Pons (tissue), 1 donor: Measurements from ENCODE around the gene AMZ2.
A peak's percentile ranks its signal among the peaks of the same experiment; 100 is the strongest.
"Not testable (repeated sequence)": the region's sequence is repeated elsewhere in the genome, so short reads cannot be mapped to it uniquely, and the experiment has no call there.

ENCODE experiments used
- DNase-seq: peaks from one replicate; pipeline ENCODE4 v3.0.0-alpha.2; 2016; ENCODE audit warnings: low spot score

The AMZ2 gene

DNA sequence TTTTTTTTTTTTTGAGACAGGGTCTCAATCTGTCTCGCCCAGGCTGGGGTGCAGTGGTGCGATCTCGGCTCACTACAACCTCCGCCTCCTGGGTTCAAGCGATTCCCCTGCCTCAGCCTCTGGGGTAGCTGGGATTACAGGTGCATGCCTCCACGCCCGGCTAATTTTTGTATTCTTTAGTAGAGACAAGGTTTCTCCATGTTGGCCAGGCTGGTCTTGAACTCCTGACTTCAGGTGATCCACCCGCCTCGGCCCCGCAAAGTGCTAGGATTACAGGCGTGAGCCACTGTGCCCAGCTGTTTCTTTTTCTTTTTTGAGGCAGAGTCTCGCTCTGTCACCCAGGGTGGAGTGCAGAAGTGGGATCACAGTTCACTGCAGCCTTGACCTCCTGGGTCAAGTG, 27.1 kb upstream of the AMZ2 start:
- DNase-seq: not testable (repeated sequence)

DNA sequence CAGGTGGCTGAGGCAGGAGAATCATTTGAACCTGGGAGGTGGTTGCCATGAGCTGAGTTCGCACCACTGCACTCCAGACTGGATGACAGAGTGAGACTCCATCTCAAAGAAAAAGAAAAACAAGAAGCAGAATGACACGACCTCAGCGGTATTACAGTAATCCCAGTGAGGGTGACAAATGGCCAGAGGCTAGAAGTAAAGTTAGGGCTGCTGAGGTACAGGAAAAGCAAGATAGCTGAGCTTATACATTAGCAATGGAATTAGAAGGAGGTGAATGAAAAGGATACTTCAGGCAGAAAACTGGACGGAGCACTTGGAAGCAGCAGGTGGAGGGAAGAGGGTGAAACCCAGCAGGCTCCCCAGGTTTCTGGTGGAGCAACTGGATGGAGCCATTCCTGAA, 26.1 kb upstream of the AMZ2 start:
- no peak for DNase-seq

DNA sequence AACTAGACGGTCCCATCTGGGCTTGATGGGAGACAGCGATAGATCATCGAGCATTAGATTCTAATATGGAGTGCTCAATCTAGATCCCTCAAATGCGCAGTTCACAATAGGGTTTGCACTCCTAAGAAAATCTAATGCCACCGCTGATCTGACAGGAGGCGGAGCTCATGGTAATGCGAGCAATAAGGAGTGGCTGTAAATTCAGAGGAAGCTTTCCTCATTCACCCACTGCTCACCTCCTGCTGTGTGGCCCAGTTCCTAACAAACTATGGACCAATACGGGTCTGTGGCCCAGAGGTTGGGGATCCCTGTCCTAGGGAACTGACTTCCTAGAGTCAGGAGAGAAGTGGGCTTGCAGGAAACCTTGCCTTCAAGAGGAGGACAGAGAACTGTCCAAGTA, 25.2 kb upstream of the AMZ2 start:
- no peak for DNase-seq

DNA sequence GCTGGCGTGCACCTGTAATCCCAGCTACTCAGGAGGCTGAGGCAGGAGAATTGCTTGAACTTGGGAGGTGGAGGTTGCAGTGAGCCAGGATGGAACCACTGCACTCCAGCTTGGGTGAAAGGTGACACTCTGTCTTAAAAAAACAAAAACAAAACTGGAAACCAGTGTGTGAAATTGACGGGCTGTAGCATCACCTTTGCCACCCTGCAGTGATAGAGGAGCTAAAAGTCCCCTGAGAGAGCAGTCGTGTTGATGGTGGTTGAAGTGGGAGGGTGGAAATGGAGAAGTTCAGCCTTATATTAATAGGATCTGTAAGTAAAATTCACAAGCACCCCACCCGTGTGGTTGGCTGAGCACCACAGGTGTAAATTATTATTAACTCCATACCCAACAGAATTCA, 22.8 kb upstream of the AMZ2 start:
- DNase-seq: not testable (repeated sequence)

DNA sequence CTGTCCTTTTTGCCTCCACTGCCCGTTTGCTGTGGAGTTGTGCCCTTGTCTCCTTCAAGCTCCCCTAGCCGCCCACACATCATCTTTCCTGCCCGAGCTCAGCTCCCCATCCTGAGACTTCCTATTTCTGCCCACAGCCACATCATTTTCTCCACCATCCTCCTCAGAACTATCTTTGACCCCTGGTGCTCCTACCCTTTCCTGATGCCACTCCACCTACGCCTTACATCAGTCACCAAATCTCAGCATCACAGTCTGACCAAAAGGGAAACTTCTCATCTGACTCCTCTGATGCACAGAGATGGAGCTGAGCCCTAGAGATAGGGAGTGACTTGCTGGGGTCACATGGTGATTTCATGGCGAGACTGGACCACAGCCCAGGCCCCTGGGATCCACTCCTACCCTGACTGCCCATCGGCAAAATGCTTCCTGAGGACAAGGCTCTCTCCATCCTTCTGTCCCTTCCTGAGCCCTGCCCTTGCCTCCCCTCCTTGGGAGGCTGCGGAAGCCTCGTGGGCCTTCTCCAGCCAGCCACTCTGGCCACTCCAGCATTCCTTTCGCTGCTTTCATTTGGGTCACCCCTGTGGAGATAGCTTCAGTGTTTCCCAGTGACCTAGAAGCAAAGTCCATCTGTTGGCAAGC, 19.7 kb upstream of the AMZ2 start:
- not testable (repeated sequence) for DNase-seq

DNA sequence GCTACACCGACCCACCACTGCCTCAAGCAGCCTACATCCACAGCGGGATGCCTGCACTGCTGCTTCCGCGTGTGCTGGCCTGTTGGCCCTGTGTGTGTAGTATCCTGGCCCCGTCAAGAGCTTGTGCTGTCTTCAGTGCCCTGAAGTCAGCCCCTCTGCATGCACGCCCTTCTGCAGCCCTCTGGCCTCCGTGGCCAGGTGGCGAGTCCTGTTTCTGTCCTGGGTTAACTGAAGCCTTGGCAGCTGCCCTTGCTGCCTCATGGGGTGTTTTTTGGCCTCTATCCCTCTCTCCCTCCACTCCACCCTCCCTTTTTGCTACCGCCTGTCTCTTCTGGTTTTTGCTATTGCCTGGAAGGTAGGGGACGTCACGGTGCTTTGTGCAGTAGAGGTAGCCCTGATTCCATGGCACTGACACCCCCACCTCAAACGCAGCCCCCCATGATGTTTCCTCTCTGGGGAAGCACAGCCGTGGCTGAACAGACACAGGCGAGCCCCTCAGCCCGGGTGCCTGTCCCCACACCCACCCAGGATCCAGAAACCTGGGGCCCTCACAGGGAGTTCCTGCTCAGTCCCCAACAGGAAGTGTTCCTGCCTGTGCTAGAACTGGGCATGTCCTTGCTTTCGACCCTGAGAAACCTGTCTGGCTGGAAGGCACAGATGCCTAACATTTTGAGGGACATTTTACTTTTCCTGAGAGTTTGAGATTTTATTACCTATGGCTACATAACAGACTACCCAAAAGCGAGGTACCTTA, 18.8 kb upstream of the AMZ2 start:
- no peak for DNase-seq

DNA sequence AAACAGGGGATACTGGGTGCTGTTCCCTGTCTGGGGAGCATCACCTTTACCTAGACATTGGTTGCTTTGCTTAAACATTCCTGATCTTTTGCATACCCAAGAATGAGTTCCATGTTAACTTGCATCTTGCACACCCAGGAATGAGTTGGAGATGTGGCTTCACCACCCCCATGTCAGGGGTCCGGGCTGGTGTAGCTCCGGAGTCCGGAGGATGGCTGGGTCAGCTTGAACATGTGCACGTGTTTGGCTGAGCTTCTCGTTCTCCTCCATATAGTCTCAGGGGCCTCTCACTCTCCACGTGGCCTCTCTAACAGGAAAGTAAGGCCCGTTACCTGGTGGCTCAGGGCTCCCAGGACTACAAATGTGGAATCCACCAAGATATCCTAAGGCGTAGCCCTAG, 18.2 kb upstream of the AMZ2 start:
- no peak for DNase-seq

DNA sequence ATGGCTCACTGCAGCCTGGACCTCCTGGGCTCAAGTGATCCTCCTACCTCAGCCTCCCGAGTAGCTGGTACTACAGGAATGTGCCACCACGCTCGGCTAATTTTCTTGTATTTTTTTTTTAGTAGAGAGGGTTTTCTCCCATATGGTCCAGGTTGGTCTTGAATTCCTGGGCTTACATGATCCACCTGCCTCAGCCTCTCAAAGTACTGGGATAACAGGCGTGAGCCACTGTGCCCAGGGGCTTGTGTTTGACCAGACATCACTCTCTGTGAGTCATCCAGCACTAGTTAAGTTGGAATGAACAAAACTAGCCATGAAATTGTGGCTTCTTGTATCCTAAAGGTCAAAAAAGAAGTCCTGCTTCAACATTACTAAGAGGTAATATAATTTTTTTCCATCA, 16.7 kb upstream of the AMZ2 start:
- DNase-seq: not testable (repeated sequence)

DNA sequence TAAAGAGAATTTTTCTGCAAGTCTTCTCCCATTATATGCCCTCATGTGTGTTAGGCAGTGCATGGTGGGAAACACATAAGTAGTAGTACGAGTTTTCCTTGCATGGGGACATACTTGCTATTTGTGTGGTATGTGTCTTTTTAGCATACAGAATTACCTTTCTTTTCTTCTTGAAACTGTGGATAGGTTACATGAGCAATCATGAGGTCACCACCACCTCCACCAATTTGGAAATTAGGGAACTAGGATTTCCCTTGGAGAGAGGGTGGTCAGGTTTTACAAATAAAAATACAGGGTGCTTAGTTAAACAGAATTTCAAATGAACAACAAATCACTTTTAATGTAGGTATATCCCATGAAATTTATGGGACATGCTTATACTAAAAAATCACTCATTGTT, 16.3 kb upstream of the AMZ2 start:
- no peak for DNase-seq

DNA sequence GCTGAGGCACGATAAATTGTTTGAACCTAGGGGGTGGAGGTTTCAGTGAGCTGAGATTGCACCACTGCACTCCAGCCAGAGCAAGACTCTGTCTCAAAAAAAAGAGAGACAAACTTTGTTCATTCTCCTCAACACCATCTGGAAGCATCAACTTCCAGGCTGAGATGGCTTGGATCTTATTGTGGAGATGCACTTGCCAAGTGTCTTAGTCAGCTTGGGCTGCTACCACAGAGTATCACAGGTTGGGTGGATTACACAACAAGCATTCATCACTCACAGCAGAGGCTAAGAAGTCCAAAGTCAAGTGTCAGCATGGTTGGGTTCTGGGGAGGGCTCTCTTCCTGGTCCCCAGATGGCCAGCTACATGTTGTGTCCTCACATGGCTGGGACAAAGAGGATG, 15.1 kb upstream of the AMZ2 start:
- DNase-seq: not testable (repeated sequence)

DNA sequence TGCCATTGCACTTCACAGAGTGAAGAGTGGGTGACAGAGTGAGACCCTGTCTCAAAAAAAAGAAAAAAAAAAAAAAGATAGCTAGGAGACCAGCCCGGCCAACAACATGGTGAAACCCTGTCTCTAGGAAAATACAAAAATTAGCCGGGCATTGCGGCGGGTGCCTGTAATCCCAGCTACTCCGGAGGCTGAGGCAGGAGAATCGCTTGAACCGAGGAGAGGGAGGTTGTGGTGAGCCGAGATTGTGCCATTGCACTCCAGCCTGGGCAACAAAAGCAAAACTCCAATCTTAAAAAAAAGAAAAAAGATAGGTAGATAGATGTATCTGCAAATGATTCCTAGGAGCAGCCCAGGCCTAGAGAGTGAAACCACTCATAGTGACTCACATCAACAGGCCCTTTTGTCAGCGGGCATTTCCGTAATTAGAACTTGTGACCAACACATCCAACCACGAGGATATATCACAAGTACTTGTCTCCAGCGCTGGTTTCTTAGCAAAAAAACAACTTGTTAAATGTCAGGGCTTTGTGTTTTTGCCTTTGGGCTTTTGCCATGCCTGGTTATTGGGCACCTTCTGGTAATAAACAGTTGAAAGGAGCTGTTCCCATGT, 13.0 kb upstream of the AMZ2 start:
- peak; percentile 86 for DNase-seq

DNA sequence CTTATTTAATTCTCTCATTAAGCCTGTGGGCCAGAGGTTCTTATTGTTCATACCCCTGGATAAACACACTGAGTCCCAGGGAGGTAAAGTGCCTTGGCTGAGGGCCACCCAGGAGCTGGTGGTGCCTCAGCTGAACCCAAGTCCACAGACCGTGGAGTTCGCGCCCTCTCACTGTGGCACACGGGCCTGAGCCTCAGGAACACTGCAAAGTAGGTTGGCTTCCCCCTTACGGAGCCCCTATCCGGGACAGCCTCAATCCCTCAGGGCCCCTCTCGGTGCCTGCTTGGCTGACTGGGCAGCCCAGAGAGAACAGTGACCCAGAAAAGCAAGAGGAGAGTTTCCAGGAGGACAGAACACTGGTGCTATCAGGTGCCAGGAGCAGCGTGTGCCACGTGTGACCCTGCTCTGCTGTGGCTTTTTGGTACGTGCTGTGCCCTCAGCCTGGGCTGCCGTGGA, 12.5 kb upstream of the AMZ2 start:
- DNase-seq: not testable (repeated sequence)

DNA sequence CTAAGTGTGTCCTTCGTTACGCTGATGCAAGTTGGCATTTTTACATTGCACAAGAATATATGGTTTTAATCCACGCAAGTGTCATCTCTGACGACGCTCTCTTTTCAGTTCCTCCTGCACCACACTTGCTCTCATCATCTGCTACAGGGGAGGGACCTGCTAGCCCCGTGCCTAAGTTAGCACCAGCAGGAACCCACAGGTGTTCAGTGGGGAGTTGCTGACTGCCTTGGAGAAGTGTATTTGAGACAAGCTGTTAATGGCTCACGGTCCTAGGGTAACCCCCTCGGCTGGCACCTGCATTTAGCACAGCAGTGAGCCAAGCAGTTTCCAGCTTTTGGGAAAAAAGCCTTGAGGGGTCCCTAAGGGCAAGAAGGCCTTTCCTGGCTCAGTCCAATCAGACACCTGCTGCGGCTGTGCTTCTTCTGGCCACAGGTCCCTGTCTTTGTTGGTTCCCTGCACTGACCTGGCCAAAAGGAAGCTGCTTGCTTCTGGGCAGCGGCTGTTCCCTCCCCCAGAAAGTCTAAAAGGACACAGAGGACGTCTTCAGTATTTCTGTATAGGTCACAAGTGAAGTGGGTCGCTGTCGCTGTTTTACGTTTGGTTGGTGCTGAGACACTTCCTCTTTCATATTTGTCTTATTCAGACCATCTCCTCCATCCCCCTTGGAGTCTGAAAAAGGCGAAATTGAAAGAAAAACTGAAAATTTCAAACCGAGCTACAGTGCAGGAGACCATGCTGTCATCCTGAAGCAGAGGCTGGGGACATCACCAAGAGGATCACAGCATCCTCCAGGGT, 10.3 kb upstream of the AMZ2 start:
- DNase-seq: peak; percentile 58

DNA sequence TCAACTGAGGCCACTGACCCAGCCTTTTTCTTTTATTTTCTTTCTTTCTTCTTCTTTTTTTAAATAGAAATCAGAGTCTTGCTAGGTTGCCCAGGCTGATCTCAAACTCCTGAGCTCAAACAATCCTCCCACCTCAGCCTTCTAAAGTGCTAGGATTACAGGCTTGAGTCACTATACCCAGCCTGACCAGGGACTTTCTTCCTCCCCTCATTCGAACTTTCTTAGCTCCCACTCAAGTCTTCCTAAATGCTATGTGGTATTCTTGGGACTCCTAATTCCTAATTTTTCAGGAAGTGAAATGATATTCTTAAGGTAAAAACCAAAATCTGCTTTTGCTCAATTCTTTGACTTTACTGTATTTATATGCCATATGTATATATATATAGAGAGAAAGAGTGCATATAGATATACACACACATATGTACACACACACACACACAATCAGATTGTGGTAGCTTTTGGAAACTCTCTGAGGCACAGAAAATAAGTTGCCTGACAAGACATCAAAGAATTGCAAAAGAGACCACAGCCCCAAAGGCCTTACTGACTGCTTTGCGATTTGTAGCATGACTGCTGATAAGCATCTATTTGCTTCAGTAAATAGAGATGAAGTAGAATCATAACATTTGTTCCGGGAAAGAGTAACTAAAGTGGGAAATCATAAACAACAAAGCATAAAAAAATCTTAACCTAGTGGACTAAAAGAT, 9.5 kb upstream of the AMZ2 start:
- DNase-seq: no peak

DNA sequence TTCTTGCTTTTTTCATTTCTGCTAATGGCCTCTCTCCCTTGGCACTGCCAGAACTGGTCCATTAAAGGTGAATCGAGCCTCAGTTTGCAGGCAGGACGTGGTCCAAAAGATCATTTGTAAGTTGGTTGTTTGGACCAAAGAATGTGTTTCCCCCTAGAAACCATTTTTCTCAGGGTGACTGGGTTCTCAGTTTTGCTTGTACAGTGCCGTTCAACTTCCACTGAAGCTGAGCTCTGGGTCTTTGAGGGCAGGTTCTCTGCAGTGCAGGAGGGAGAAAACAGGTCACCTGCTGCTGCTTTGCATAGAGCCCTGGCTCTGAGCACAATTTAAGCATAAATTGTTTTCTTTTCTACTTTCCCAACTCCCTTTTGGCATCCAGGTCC, 9.0 kb upstream of the AMZ2 start:
- peak; percentile 42 for DNase-seq

DNA sequence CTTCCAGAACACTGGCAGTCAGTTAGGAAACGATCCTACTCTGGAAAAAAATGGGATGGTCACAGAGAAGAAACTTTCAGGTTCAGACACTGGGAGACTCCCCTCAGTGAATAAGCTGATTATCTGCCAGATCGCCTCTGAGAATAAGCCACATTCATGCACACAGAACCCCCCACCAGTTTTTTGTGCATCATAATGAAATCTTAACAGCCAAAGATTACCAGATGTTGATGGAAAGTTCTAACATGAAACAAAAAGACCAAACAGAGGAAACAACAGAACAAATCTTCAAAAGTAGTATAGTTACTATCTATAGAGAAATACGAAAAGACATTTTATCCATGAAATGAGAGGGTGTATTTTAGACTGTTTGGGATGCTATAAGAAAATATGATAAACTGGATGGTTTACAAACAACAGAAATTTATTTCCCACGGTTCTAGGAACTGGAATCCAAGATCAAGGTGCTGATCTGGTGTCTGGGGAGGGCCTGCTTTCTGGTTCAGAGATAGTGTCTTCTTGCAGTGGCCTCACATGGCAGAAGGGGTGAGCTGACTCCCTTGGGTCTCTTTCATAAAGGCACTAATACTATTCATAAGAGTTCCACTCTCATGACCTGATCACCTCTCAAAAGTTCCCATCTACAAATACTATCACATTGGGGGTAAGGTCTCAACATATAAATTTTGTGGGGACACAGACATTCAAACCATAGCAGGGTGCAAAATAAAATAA, 8.0 kb upstream of the AMZ2 start:
- no peak for DNase-seq

DNA sequence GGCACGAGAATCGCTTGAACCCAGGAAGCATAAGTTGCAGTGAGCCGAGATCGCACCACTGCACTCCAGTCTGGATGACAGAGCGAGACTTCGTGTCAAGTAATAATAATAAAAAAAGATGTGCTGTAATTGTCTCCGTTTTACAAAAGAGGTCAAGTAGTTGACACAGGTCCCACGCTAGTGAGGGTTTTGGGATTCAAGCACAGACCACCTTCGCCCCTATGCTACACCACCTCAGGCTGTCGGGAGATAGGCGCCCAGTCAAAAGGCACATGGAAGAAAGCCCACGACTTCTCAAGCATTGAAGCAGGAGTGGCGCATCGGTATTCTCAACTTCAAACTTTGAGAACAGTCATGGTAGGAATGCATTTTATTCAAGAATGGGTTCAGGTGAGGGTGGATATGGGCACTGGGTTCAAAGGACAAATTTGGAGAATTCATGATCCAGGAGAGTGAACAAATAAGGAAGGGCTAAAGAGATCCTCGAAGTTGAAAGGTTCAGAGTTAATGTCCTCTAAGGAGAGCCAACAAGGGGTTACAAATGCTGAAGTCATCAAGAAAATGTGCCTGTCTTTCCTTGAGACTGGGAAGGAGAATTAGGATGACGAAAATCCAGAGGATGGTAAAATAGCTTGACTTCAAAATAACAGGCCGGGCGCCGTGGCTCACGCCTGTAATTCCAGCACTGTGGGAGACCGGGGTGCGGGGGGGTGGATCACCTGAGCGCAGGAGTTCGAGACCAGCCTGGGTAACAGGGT, 1.4 kb upstream of the AMZ2 start:
- no peak for DNase-seq

DNA sequence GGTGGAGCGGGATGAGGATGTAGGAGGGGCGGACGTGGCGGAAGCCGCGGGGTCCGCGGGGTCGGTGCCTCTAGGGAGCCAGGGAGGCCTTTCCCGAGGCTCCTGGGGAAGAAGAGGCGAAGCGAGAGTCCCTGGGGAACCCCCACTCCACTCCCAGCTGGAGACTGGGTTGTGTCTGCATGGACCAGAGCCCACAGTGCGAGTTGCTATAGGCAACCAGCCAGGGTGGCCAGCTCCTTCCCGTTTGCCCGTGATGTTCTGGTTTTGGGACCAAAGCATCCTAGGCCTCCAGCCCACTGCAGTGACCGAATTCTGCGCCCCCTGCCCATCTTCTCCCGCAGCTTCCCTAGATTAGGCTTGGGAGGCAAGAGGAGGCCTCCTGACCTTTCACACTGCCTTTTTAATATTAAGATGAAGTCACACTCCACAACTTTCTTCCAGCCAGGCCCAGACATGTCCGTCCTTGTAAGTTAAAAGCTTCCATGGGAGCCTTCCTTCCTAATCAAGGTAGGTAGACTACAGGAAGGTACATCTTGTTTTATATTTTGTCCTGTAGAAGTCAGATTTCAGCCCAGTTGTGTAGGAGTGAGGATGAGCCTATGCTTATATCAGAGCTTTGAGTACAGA, 469 bp downstream of the AMZ2 start:
- peak; percentile 68 for DNase-seq

DNA sequence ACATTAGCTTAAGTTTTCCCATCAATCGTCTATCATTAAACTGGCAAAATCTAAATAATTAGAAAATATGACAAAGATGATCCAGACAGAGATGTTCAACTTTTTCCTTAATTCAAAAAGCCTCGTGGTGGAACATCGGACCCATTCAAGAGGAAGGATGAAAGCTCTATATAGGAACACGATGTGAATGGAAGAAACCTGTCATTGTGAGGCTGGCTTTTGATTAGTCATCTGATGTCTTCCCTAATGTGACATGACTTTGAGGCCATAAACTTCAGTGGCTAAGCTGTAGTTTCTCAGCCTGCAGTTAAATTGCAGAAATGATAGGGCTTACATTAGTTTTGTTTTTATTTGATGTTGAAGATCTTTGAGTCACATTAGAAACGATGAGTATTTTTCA, 1.0 kb downstream of the AMZ2 start:
- DNase-seq: peak; percentile 51

DNA sequence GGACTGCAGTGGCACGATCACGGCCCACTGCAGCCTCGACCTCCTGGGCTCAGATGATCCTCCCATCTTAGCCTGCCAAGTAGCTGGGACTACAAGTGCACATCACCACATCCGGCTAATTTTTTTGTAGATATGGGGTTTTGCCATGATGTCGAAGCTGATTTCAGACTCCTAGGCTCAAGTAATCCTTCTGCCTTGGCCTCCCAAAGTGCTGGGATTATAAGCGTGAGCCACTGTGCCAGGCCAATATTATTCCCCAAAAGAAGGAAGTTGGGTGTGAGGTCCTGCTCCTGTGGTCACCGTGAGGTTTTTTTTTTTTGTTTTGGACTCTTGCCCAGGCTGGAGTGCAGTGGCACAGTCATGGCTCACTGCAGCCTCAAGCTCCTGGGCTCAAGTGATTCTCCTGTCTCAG, 1.5 kb downstream of the AMZ2 start:
- no peak for DNase-seq
